Breast epithelium (tissue), 3 donors: Measurements from ENCODE around the gene FRK.

ENCODE experiments used
- POLR2AphosphoS5 ChIP-seq, 3 donors: sonication (generic); formaldehyde crosslinking; IDR thresholded peaks; one replicate each; pipeline ENCODE4 v1.6.1; 2017; ENCODE audit warnings: antibody characterized with exemption in 3 of 3
- TF ChIP-seq, protein P1 (sequence below), 3 donors: fragments of 450-650 bp; IDR thresholded peaks; one replicate each; pipeline ENCODE4 v1.5.1; 2016 to 2017; ENCODE audit warnings: antibody characterized with exemption in 3 of 3, mild to moderate bottlenecking in 3 of 3, moderate library complexity in 3 of 3

DNA sequence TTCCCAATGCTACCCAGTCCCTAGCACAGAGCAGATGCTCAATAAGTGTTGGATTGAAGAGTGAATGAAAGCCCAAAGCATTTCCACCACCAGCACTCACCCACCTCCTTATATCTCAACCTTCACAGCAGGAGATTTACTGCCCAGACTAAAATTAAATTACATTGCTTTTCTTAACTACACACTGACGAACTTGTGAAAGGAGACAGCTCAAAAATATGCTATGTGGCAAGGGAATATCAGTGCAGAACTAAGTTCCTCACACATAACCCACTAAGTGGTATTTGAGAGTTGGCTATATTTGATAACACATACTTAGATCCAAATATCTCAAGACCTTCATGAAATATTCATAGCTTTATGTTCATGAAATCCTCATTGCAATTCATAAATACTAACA, 137.7 kb downstream of the FRK start:
- TF ChIP-seq, protein P1, sequence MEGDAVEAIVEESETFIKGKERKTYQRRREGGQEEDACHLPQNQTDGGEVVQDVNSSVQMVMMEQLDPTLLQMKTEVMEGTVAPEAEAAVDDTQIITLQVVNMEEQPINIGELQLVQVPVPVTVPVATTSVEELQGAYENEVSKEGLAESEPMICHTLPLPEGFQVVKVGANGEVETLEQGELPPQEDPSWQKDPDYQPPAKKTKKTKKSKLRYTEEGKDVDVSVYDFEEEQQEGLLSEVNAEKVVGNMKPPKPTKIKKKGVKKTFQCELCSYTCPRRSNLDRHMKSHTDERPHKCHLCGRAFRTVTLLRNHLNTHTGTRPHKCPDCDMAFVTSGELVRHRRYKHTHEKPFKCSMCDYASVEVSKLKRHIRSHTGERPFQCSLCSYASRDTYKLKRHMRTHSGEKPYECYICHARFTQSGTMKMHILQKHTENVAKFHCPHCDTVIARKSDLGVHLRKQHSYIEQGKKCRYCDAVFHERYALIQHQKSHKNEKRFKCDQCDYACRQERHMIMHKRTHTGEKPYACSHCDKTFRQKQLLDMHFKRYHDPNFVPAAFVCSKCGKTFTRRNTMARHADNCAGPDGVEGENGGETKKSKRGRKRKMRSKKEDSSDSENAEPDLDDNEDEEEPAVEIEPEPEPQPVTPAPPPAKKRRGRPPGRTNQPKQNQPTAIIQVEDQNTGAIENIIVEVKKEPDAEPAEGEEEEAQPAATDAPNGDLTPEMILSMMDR (IDR thresholded peaks at IDR 0.05) = no peak
- no peak for TF ChIP-seq POLR2AphosphoS5 (IDR thresholded peaks at IDR 0.05)
